ENCODE measurements around the gene DCHS2. TPM values are rescaled to one million over a fixed set of nuclear protein-coding genes. Genes with fewer than 3 reads are reported as not detected.

Gene DCHS2
- total RNA-seq, 1 experiment from 2014 or later = not detected

DNA sequence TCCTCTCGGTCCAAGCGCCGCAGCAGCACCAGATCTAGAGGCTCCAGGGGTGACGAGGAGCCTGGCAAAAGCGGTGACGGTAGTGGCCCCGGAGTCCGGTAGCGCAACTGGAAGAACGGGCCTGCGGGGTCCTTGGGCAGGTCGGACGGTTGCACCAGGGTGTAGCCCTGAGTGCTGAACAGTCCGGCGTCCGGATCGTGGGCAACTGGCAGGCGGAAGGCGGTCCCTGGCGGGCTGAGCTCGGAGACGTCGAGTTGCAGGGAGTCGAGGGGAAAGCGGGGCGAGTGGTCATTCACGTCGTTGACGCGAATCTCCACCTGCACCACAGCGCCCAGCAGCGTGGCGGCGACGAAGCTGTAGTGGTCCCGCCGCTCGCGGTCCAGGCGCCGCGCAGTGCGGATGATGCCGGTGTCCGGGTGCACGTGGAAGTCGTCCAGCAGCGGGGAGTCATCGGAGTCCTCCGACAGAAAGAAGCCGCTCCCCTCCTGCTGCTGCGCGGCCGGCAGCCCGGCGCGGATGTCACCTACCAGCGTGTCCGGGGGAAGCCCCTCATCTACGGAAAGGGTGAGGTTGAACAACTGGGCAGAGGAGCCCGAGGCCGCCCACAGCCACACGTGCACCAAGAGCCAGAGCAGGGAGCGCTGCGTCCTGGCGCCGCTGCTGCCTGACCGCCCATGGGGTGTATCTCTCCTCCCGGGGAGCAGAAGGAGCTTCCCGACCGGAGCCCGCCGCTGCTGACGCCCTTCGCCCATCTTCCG, 837 bp downstream of the DCHS2 start:
- no peak for DNase-seq (ENCODE audit: low read depth)

DNA sequence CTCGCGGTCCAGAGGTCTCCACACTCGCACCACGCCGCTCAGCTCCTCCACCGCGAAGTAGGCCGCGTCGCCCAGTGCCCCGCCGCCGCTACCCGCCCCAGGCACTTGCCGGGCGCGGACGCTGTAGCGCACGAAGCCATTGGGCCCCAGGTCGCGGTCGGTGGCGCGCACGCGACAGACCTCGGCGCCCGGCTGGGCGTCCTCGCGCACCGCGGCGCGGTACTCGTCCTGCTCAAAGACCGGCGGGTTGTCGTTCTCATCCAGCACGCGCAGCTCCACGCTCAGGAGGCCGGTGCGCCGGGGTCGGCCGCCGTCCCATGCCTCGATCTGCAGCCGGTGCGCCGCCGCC, 1.4 kb downstream of the DCHS2 start:
- DNase-seq (ENCODE audit: low read depth) = no peak

DNA sequence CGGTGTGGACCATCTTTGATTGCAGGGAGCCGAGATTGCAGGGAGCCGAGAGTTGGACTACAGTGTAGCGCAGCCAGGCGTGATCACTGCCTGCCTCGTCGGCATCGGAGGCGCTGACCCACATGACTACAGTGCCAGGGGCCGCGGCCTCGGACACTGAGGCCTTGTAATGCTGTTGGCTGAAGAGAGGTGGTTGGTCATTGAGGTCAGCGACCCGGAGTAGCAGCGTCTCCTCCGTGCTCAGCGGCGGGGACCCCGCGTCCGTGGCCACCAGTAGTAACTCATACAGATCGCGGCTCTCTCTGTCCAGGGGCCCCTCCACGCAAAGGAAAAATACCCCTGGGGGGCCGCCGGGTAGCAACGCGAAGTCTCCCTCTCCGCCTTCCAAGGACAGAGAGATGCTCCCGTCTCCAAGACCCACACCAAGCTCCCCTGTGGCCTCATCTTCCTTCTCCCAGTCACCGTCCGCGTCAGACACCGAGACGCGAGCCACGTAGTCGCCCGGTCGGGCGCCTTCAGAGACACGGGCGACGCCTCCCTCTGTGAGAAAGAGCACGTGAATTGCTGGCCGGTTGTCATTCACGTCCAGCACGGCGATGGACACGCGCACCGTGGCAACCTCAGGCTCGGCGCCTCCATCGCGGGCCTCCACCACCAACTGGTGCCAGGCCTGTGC, 1.9 kb downstream of the DCHS2 start:
- no peak for DNase-seq (ENCODE audit: low read depth)

DNA sequence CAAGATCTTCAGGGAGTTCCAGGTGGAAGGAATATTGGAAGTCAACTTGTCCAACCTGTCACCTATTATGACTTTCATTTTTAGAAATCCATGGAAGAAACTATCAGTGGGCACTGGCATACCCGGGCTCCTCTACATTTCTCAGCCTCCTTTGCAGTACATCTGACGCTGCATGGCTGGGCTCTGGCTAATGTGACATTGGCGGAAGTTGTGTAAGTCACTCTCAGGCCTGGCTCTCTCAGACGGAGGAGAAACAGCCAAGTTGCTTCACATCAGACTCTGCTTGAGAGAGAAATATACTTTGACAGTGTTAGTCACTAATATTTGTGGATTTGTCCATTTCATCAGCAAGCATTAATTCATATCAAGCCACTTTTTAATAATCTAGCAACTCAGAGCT, 4.5 kb downstream of the DCHS2 start:
- no peak for DNase-seq (ENCODE audit: low read depth)

DNA sequence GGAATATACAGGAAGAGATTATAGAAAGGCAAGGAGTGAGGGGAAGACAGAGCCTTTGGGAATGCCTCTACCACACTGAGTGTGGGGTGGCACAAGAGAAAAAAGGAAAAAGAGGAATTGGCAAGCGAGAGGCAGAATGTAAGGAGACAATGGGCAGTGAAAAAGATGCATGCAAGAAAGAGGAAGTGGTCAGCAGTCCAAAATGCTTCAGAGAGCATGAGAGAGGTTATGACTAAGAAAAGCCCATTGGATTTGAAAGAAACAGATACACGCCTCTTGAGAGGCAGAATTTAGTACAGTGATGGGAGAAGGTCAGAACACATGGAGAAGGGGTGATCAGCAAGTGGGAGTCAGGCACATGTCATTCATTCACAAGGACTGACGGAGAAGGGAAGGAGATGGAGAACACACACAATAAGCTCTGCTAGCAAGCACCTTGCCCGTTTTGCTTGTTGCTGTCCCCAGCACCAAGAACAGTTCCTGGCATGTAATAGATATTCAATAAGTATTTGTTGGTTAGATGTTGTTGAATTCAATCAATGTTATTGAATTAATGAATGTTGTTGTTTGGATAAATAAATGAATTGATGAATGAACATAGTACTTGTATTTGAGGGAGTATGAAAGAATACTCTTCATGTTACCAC, 6.3 kb downstream of the DCHS2 start:
- no peak for DNase-seq (ENCODE audit: low read depth)

DNA sequence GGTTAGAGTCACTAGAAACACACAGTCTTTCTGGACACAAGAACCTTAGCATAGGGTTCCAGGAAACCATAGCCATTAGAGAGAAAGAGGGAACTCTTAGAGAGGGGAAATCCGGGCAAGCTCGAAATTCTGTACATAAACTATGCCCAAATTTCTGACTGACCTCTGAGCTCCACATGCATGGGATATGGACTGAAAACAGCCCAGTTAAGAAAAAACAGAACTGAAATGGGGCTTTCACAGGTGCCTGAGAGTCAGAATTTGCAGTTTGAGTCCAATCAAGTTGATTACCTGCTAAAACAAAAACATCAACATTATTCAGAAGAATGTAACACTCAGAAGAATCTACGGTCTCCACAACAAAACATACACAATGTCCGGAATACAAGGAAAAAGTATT, 13.1 kb downstream of the DCHS2 start:
- no peak for DNase-seq (ENCODE audit: low read depth)

DNA sequence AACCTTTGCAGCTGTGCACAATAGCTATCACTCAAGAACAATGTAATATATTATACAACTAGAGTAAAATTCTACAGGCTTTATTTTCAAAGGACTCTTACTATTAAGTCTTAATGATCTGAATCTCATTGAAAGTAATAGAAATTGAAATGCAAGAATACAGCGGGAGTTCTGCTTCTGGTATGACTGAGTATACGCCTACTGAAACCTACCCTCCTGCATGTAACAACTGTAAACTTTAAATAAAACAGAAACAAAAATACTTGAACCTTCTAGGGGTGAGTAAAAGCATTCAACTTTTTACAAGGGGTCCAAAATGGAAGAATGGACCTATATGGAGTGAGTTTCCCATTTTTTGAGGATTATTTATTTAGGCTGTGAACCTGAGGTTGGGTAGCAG, 13.5 kb downstream of the DCHS2 start:
- no peak for DNase-seq (ENCODE audit: low read depth)

DNA sequence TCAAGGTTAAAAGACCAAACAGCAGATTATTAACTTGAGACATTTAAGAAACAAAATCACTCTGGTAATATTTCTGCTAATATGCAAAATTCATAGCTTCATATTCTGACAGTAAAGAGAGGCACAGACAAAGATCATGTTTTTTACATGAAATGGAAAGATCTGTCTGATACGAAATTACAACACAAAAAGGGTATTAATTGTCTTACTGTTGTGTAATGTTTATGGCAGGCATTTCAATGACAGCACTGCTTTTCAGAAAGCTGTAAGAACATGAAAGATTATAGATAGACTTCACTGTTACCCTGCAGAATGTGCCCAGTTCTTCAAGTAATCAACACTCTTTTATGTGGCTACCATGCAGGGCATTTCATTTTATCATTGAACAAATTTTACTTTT, 15.4 kb downstream of the DCHS2 start:
- no peak for DNase-seq (ENCODE audit: low read depth)

DNA sequence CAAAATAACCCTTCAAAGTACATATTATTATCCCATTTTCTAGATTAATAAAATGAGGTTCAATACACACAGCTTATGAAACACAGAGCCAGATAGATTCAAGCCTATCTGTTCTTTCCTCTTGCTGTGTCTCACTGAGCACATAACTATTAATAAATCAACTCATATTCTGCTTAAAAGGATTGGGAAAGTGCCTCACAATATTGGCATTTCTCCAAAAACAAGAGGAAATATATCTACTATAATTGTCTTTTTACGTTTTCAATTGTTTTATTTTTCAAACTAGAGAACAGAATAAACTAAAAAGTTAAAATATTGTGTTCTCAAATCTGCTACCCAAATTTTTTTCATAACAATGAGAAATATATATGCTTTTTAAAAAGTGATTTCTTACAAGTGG, 15.8 kb downstream of the DCHS2 start:
- DNase-seq (ENCODE audit: low read depth) = no peak

DNA sequence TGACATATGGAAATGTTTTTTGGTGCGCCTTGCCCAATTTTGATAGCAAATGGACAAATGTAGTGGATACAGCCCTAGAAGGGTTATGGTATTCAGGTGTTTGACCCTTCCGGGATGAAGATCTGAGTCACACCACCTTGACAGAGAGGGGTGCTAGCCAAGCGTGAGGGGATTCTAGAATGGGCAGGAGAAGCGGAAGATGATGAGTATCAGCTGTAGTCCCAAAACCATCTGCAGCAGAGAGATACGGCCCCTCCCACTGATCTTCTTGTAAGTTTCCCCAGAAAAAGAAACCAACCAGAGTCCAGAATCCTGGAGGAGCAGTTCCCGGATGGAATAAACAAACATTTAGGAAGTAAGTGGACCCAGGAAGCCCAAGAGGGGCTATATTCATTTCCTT, 18.1 kb downstream of the DCHS2 start:
- DNase-seq (ENCODE audit: low read depth) = no peak

DNA sequence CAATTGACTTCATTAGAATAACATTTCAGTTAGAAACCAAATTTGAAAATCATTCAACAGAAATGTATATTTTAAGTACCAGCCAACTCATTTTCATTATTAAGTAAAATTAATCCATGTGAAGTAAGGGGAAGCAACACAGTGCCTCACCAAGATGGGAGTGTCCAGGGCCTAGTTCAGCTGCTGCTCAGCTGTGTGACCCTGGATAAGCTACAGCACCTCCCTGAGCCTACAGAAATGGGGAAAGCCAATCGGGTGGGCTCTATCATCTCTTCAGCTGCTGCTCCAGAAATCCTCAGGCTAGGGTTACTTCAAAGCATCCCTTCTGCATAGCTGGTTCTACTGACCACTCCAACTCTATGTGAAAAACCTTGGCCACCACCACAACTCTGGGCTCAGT, 18.7 kb downstream of the DCHS2 start:
- no peak for DNase-seq (ENCODE audit: low read depth)

DNA sequence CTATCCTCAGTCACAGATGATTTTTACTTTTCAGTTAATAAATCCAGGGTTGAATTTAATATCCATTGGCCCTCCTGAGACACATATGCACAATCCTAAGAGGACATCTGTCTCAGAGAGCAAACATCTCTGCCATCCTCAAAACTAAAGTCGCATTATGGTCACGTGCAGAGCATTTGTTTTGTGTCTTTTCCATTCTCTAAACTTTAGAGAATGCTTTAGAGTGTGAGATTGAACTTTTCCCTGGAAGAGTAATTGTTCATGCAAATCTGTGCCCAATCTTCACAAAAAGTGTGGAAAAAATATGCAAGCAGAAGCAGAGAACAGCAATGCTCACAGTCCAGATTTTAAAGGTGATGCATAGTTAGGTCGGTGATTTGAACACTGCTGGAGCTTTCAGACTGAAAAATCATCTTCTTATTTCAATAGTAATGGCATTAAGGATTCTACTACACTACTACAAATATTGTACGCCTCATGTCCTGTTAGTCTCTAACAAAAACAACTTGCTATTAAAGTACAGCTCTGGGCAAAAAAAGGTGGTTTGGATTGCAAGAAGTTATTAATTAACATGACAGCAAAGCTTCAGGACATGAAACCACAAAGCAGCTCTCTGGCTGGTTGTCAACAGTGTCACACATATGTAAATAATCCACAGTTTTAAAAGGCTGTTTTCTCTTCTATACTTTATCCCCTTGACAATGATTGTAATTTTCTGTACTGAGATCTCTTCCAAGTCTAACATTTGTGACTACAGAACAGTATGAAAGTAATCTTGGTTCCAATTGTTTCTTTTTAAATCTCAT, 19.9 kb downstream of the DCHS2 start:
- no peak for DNase-seq (ENCODE audit: low read depth)

DNA sequence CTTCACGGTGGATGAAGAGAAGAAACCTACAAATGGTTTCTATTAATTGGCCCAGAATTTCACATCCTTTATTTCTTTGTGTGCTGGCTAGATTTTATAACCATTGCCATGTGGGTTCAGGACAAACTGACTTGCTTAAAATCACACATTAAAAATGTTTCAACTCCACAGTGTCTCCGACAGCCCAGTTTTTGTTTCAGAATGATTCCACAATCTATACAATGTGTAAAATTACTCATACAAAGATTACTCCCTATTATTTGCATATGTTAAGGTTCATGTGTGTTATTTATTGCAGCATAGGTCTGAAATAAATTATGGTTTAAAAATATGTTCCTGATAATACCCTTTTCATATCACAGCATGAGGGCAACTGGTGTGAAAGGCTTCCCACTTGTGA, 20.6 kb downstream of the DCHS2 start:
- no peak for DNase-seq (ENCODE audit: low read depth)

DNA sequence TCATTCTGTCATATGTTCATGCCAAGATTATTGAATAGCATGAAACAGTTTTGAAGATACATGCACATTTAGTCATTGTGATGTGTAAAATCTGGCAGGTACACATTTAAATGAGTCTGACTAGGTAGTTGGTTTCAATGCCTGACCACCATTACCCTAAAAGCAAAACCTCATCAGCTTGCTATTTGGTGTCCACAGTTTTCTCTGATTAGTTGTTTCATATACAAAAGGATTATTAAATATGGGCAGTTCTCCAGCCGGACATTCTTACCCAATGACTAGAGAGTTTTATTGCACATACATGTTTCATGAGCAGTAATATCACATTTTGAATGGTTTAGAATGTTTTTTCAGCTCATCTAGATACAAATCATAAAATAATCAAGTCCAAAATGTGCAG, 23.7 kb downstream of the DCHS2 start:
- no peak for DNase-seq (ENCODE audit: low read depth)

DNA sequence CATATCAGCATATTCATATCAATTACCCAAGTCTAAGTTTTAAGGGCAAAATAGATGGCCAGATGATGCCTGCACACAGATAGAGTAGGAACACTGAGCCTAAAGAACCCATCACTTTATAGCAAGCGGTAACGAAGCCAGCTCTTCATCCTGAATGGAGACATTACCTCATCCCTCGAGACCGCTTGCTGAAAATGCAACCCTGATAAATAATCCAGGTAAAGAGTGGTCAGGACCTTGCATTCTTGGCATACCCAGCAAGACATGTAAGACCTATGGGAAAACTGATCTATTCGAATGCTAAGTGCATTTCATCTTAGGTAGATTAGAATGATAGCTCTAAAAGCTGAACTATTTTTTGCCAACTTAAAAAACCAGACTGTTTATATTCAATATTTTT, 25.3 kb downstream of the DCHS2 start:
- no peak for DNase-seq (ENCODE audit: low read depth)

DNA sequence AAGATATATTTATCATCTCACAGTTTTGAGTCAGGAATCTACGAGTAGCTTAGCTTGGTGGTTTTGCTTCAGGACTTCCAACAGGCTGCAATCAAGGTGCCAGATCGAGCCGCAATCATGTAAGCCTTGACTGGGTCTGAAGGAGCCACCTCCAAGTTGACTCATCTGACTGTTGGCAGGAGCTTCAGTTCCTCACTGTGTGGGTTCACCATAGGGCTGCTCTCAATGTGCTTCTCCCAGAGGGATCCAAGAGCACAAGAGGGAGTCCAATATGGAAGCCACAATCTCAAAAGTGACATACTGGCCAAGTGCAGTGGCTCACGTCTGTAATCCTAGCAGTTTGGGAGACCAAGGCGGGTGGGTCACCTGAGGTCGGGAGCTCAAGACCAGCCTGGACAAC, 26.5 kb downstream of the DCHS2 start:
- peak; percentile 15 for DNase-seq (ENCODE audit: low read depth)

DNA sequence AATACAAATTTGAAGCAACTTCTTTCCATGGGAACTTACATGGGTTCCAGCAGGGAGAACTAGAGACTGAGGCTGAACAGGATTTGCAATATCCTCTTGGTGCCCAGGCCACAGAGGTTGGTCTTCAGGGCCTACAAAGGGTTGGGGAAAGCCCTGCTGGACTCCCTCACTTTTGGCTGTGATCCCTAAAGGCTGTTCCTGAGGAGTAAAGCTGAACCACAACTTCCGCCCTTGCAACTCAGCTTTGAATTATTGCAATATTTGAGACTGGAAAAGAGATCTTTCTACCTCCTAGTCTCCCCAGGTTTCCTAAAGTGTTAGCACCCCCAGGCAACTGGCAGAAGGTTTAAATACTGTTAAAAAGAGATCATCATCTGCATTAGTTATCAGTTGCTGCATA, 26.9 kb downstream of the DCHS2 start:
- no peak for DNase-seq (ENCODE audit: low read depth)

DNA sequence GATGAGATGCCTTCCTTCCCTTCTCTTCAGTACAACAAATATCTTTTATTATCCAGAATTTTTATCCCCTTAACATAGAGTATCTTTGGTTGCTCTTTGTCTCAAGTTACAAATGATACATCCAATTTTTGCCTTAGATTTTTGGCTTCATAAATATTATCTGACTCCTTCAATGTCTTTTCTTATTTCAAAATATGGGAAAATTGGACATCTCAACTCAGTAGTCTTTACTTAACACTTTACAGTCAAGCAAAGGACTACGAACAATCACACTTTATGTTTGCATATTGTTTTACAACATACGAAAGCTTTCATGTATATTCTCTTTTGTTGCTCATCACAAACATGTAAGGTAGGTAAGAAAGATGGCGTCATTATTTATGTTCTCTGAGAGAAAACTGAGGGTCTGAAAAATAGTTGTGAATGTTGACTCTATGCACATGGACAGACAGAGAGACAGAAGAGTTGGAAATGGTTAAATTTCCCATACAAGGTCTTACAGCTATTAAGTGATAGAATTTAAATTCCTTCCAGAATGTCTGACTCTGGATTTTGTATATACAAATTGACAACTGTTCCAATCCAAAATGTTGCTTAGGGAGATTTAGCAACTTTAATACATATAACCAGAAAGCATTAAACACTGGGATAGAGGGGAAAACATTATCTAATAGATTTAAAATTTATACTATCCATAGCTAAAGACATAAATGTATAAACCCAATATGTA, 29.4 kb downstream of the DCHS2 start:
- DNase-seq (ENCODE audit: low read depth) = no peak

DNA sequence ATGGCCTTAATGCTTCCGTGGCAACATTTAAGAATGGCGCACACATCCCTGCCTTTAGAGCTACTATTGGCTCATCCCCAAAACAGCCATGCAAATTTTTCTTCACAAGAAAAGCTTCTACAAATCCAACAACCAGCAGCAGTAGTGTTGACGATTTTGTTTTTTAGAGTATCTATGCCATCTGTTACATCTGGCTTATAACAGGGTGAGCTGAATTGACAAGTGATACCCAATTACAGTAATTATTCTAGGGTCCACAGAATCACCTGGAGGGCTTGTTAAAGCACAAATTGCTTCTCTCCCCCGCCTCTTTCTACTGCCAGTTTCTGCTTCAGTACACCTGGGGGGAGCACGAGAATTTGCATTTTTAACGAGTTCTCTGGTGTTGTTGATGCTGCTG, 34.1 kb downstream of the DCHS2 start:
- DNase-seq (ENCODE audit: low read depth) = no peak

DNA sequence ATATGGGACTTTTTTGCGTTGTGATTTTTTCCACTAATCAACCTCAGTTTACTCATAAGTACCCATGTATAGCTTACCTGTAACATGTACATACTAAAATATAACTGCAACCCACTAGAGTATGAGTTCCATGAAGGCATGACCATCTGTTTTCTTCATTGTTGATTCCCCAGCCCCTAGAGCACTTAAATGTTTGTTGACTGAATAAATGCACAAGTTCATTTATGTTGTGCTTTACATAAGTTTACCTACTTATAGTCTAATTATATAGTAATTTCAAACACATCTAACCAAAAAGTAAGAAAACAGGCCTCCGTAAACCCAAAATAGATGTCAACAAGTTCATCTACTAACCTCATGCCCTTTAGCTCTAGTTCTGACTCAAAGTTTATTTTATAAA, 34.7 kb downstream of the DCHS2 start:
- no peak for DNase-seq (ENCODE audit: low read depth)

DNA sequence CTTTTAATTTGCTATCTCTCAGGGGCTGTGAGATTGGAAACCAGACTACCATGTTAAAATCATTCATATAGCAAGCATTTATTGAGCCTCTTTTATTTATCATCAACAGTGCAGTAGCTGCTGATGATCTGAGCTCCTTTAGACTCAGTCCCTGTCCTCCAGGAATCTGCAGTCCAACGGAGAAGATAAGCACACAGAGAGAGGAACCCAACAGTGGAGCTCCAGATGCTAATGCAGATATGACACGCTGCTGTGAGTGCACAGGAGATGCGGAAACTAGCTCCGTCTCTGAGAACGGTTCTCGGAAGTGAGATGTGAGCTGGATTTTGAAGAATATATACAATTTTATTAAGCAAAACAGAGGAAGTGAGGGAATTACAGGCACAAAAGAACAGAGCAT, 35.4 kb downstream of the DCHS2 start:
- DNase-seq (ENCODE audit: low read depth) = no peak

DNA sequence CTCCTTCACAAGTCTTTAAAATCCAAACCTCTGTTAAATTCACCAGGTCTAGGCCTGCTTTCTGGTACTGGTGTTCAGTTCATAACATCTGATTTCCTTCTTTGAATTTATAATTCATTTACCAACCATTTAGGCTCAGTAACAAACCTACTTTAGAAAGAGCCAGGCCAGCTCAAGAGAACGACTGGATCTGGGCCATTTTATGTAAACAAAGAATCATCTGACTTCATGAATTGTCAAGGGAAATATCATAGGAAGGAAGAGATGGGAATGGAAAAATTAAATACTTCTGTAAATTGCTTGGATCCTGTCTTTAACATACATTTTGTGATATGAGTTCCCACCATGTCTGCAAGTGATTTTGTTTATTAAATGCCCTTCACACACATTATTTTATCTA, 36.5 kb downstream of the DCHS2 start:
- DNase-seq (ENCODE audit: low read depth) = no peak

All from RPMI7951 (cell line).